Left renal cortex interstitium (tissue), 4 donors: ENCODE data around the gene CENATAC. TPM values are rescaled to one million over a fixed set of nuclear protein-coding genes. Genes with fewer than 3 reads are reported as not detected.
A peak's percentile ranks its signal among the peaks of the same experiment; 100 is the strongest.
"Not testable (repeated sequence)": the region's sequence is repeated elsewhere in the genome, so short reads cannot be mapped to it uniquely, and the experiment has no call there.

Source experiments
- DNase-seq, 4 donors: peaks; one replicate each; pipeline ENCODE4 v3.0.0-alpha.2; 2013; ENCODE audit warnings: low read depth in 4 of 4, low spot score in 2 of 4, missing footprints in 1 of 4
- polyA plus RNA-seq, 4 donors: library from polyadenylated mRNA; unstranded; fragments of 120-200 nt; gene quantifications; one replicate each; pipeline ENCODE4 v1.2.1, GENCODE V29; 2013; ENCODE audit not compliant: insufficient read length in 4 of 4

Gene CENATAC
- polyA plus RNA-seq, 4 donors: 12.8 to 55.5 (median 27.3) TPM

- no peak for DNase-seq
Observed at GRCh38 chr11:119025978-119026766, 28.2 kb downstream of the CENATAC start.

GRCh38 chr11:119026970-119027369 is 29.0 kb downstream of the CENATAC start:
- DNase-seq: no peak

- DNase-seq: no peak
Observed at GRCh38 chr11:119027561-119028345, 29.8 kb downstream of the CENATAC start.

GRCh38 chr11:119028346-119029068 is 30.6 kb downstream of the CENATAC start:
- DNase-seq: no peak

- DNase-seq: no peak
Observed at GRCh38 chr11:119029069-119029339, 31.1 kb downstream of the CENATAC start.

- DNase-seq: no peak
Observed at GRCh38 chr11:119029340-119030028, 31.5 kb downstream of the CENATAC start.

- DNase-seq: no peak
Observed at GRCh38 chr11:119030029-119030328, 32.0 kb downstream of the CENATAC start.

GRCh38 chr11:119030329-119031047 is 32.5 kb downstream of the CENATAC start, which contains the start of gene SLC37A4:
Gene SLC37A4 (minus strand): TSS chr11:119030877.
- peak; percentile 70 to 92 (median 85) for DNase-seq

GRCh38 chr11:119031912-119032280 is 34.0 kb downstream of the CENATAC start:
- DNase-seq: no peak

- not testable (repeated sequence) for DNase-seq
Observed at GRCh38 chr11:119033421-119033820, 35.5 kb downstream of the CENATAC start.

- DNase-seq: no peak
Observed at GRCh38 chr11:119034813-119035212, 36.9 kb downstream of the CENATAC start.

- DNase-seq: no peak
Observed at GRCh38 chr11:119038884-119039283, 40.9 kb downstream of the CENATAC start.

- DNase-seq: not testable (repeated sequence)
Observed at GRCh38 chr11:119039471-119039870, 41.5 kb downstream of the CENATAC start.

- DNase-seq: no peak
Observed at GRCh38 chr11:119041821-119042514, 44.0 kb downstream of the CENATAC start.

GRCh38 chr11:119042927-119043326 is 45.0 kb downstream of the CENATAC start:
- no peak for DNase-seq

- DNase-seq: no peak
Observed at GRCh38 chr11:119044708-119045107, 46.8 kb downstream of the CENATAC start.

- DNase-seq: no peak
Observed at GRCh38 chr11:119046489-119046888, 48.6 kb downstream of the CENATAC start.

GRCh38 chr11:119047205-119047604 is 49.3 kb downstream of the CENATAC start:
- no peak for DNase-seq

GRCh38 chr11:119048644-119049043 is 50.7 kb downstream of the CENATAC start:
- no peak for DNase-seq

- no peak for DNase-seq
Observed at GRCh38 chr11:119049081-119049480, 51.1 kb downstream of the CENATAC start.
